ENCODE results near the gene KIF5B.
"Not testable (repeated sequence)": the region's sequence is repeated elsewhere in the genome, so short reads cannot be mapped to it uniquely, and the experiment has no call there.

Gene KIF5B

GRCh38 chr10:32056136-32057035 lies at the start of gene KIF5B:
TSS of gene KIF5B (minus strand) at chr10:32056425. CDS start at chr10:32055973, 452 bp downstream.
- DNase-seq = peak; percentile 88

GRCh38 chr10:32105782-32106382 lies 49.7 kb upstream of the KIF5B start:
- no peak for DNase-seq

GRCh38 chr10:32104622-32105509 lies 48.6 kb upstream of the KIF5B start:
- DNase-seq = no peak

- no peak for DNase-seq
Observed at GRCh38 chr10:32104181-32104580, 48.0 kb upstream of the KIF5B start.

GRCh38 chr10:32103721-32104120 lies 47.5 kb upstream of the KIF5B start:
- no peak for DNase-seq

GRCh38 chr10:32098566-32099259 lies 42.5 kb upstream of the KIF5B start:
- DNase-seq = not testable (repeated sequence)

- DNase-seq = no peak
Observed at GRCh38 chr10:32095116-32095733, 39.0 kb upstream of the KIF5B start.

- DNase-seq = no peak
Observed at GRCh38 chr10:32093650-32094049, 37.4 kb upstream of the KIF5B start.

GRCh38 chr10:32091046-32091445 lies 34.8 kb upstream of the KIF5B start:
- no peak for DNase-seq

GRCh38 chr10:32084185-32084851 lies 28.1 kb upstream of the KIF5B start:
- DNase-seq = no peak

- no peak for DNase-seq
Observed at GRCh38 chr10:32077896-32078485, 21.8 kb upstream of the KIF5B start.

- DNase-seq = no peak
Observed at GRCh38 chr10:32073659-32074058, 17.4 kb upstream of the KIF5B start.

GRCh38 chr10:32073128-32073527 lies 16.9 kb upstream of the KIF5B start:
- DNase-seq = no peak

GRCh38 chr10:32072025-32072800 lies 16.0 kb upstream of the KIF5B start:
- DNase-seq = no peak

- no peak for DNase-seq
Observed at GRCh38 chr10:32070645-32071044, 14.4 kb upstream of the KIF5B start.

- DNase-seq = no peak
Observed at GRCh38 chr10:32068569-32068968, 12.3 kb upstream of the KIF5B start.

GRCh38 chr10:32067931-32068330 lies 11.7 kb upstream of the KIF5B start:
- DNase-seq = not testable (repeated sequence)

GRCh38 chr10:32065856-32066255 lies 9.6 kb upstream of the KIF5B start:
- no peak for DNase-seq

- DNase-seq = no peak
Observed at GRCh38 chr10:32061440-32061839, 5.2 kb upstream of the KIF5B start.

- no peak for DNase-seq
Observed at GRCh38 chr10:32060347-32060746, 4.1 kb upstream of the KIF5B start.

Data from 8988T (cell line).